ENCODE results near the gene LDLRAD2. TPM values are rescaled to one million over a fixed set of nuclear protein-coding genes. Genes with fewer than 3 reads are reported as not detected.

LDLRAD2 gene
- total and polyA plus RNA-seq, 7 experiments from 2014 or later: 0.66 to 0.86 TPM; not detected in 5

DNA sequence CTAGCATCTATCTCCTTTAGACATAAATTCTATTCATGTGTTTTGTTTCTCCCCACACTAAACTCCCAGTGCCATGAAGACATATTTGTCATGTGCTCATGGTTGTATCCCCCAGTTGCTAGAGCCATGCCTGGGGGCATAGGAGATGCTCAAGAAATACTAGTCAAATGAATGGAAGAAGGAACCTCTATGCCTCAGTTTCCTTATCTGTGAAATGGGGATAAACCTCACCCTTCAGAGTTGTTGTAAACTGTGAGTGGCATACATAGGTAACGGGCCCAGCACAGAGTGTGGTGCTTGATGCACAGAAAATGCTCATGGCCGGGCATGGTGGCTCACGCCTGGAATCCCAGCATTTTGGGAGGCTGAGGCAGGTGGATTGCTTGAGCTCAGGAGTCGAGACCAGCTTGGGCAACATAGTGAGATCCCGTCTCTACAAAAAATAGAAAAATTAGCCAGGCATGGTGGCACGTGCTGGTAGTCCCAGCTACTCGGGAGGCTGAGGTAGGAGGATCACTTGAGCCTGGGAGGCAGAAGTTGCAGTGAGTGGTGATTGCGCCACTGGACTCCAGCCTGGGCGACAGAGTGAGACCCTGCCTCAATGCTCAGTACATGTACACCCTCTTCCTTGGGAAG is 8.7 kb downstream of the LDLRAD2 start:
- ChIA-PET CTCF (no interaction called here), POLR2A (no interaction called here)
- Histone ChIP-seq H3K27me3 (ENCODE audit: control insufficient read depth in 2 of 2, insufficient read depth in 2 of 2, low read length in 2 of 2) (no peaks in the 10 kb centered on the region), H3K27ac (ENCODE audit: low read depth, low read length) (no peak overlapping the region), H3K36me3 (ENCODE audit: control insufficient read depth in 2 of 3, insufficient read depth in 3 of 3, low read length in 3 of 3) (no peaks in the 10 kb centered on the region), H3K9me3 (ENCODE audit: control insufficient read depth in 2 of 3, low read length in 3 of 3) (no peaks in the 10 kb centered on the region), H3K4me3 (ENCODE audit: low read length) (no peak overlapping the region), H3K4me1 (ENCODE audit: control insufficient read depth in 2 of 2, insufficient read depth in 2 of 2, low read length in 2 of 2) (no peaks in the 10 kb centered on the region)
- DNase-seq (no peak), ATAC-seq (no peak)
- peaks cover 0 to 4% (median 0%) of the 10 kb centered on the region in 5 donors for H3K27me3 Mint-ChIP-seq
- intact Hi-C loops (cut with micrococcal nuclease): no loop called here
- H3K4me1 Mint-ChIP-seq: peaks cover 4 to 8% (median 6%) of the 10 kb centered on the region in 7 donors
- no peak overlapping the region for H3K27ac Mint-ChIP-seq
- H3K4me3 Mint-ChIP-seq: no peak overlapping the region
- no peaks in the 10 kb centered on the region for H3K36me3 Mint-ChIP-seq
- peaks cover 0 to 2% (median 0%) of the 10 kb centered on the region in 11 donors for H3K9me3 Mint-ChIP-seq

DNA sequence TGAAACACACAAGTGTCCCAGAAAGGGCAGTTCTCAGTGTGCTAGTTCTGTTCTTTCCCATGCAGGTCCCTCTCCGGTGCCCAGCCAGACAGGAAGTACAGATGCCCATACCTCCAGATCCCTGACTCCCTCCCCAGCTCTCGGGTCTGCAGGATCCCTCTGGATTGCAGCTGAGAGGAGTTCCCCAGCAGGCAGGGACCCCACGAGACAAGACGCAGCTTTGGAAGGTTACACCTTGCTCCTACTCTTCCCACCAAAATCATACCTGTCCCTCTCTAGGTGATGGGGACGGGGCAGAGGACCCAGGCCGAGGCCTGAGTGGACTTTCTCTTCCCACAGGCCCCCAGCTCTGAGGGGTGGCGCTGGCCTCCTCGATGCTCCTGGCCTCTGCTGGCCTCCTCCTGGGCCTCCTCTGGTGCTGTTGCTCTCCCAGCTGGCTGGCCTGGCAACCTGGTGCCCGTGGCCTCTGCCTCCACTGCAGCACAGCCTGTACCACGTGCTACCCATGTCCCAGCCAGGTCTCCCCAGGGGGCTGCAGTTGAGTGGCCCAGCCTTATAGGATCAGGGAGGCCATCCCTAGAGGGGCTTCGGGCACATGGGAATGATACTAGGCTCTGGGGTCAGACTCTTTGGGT is 9.4 kb downstream of the LDLRAD2 start:
- ATAC-seq (no peak), DNase-seq (no peak)
- Mint-ChIP-seq H3K27me3 (peaks cover 0 to 4% (median 0%) of the 10 kb centered on the region in 5 donors), H3K9me3 (peaks cover 0 to 2% (median 0%) of the 10 kb centered on the region in 11 donors), H3K27ac (peak overlapping the region in 1 of 9 donors; percentile 46), H3K4me3 (no peak overlapping the region), H3K4me1 (peaks cover 4 to 8% (median 6%) of the 10 kb centered on the region in 7 donors), H3K36me3 (no peaks in the 10 kb centered on the region)
- Histone ChIP-seq H3K4me1 (ENCODE audit: control insufficient read depth in 2 of 2, insufficient read depth in 2 of 2, low read length in 2 of 2) (no peaks in the 10 kb centered on the region), H3K4me3 (ENCODE audit: low read length) (no peak overlapping the region), H3K36me3 (ENCODE audit: control insufficient read depth in 2 of 3, insufficient read depth in 3 of 3, low read length in 3 of 3) (no peaks in the 10 kb centered on the region), H3K27me3 (ENCODE audit: control insufficient read depth in 2 of 2, insufficient read depth in 2 of 2, low read length in 2 of 2) (no peaks in the 10 kb centered on the region), H3K9me3 (ENCODE audit: control insufficient read depth in 2 of 3, low read length in 3 of 3) (no peaks in the 10 kb centered on the region), H3K27ac (ENCODE audit: low read depth, low read length) (no peak overlapping the region)
- intact Hi-C loops (cut with micrococcal nuclease): no loop called here
- ChIA-PET CTCF (no interaction called here), POLR2A (interaction anchor here (0.6 kb wide), 1 partner anchor 21 kb away, joined by 3 read pairs; no protein-coding TSS in a partner anchor)

DNA sequence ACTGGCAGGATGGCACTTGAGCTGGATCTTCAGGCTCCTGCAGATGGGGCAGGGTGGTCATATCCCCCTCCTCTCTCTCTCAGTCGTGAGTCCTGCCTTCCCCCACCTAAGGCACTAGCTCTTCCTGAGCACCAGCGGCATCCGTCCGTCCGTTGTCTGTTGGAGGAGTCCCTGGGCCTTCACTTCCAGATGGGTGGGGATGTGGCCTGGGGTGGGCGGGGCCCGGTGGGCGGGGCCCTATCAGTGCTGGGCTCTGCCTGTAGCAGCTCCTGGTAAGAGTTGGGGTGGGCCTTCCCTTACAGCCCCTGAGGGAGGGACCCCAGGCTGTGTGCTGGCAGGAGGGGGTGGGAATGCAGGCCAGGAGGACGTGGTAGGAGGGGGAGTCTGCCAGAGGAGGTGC is 10.3 kb downstream of the LDLRAD2 start:
- Histone ChIP-seq H3K36me3 (ENCODE audit: control insufficient read depth in 2 of 3, insufficient read depth in 3 of 3, low read length in 3 of 3) (no peaks in the 10 kb centered on the region), H3K4me3 (ENCODE audit: low read length) (no peak overlapping the region), H3K27ac (ENCODE audit: low read depth, low read length) (no peak overlapping the region), H3K27me3 (ENCODE audit: control insufficient read depth in 2 of 2, insufficient read depth in 2 of 2, low read length in 2 of 2) (no peaks in the 10 kb centered on the region), H3K9me3 (ENCODE audit: control insufficient read depth in 2 of 3, low read length in 3 of 3) (no peaks in the 10 kb centered on the region), H3K4me1 (ENCODE audit: control insufficient read depth in 2 of 2, insufficient read depth in 2 of 2, low read length in 2 of 2) (no peaks in the 10 kb centered on the region)
- H3K9me3 Mint-ChIP-seq: peaks cover 0 to 2% (median 0%) of the 10 kb centered on the region in 11 donors
- DNase-seq (no peak), ATAC-seq (no peak)
- no peak overlapping the region for H3K4me3 Mint-ChIP-seq
- ChIA-PET CTCF (no interaction called here), POLR2A (interaction anchor here (0.6 kb wide), 1 partner anchor 20 kb away, joined by 3 read pairs; no protein-coding TSS in a partner anchor)
- intact Hi-C loops (cut with micrococcal nuclease): no loop called here
- H3K36me3 Mint-ChIP-seq: no peaks in the 10 kb centered on the region
- H3K4me1 Mint-ChIP-seq: peaks cover 4 to 8% (median 5%) of the 10 kb centered on the region in 7 donors
- no peak overlapping the region for H3K27ac Mint-ChIP-seq
- peaks cover 0 to 4% (median 0%) of the 10 kb centered on the region in 5 donors for H3K27me3 Mint-ChIP-seq

DNA sequence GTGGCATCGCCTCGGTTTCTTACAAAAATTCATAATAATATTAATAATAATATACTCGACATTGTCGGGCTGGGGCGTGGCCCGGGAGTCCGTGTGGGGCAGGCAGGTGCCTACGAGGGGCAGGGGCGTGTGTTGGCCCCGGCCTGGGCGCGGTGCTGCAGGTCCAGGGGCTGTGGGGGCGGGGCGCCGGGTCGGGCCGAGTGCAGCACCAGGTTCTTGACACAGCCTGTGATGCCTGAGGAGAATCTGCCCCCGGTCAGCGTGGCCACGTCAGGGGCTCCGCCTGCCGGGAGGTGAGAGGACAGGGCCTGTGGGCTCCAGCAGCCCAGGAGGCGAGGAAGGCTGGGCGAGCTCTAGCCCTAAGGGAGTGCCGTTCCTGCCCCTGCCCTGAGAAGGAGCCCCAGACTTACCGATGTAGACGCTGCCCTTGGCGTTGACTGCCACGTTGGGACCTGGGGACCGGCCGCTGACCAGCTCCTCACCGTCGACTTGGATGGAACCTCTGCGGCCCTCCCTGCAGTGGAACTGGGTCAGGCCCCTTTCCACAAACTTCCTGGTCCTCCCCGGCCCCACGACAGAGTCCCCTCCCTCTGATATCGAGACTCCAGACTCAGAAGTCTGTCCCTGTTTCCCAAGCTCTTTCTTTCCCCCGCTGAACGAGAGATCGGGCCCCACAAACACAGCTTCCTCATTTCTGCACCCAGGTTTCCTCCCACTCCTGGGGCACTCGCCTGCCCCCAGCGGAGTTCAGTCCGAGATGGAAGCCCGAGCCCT is 11.3 kb downstream of the LDLRAD2 start:
- DNase-seq (no peak), ATAC-seq (no peak)
- ChIA-PET CTCF (no interaction called here), POLR2A (no interaction called here)
- Mint-ChIP-seq H3K4me3 (no peak overlapping the region), H3K27me3 (peaks cover 0 to 4% (median 0%) of the 10 kb centered on the region in 5 donors), H3K4me1 (peaks cover 3 to 7% (median 3%) of the 10 kb centered on the region in 7 donors), H3K27ac (peak overlapping the region in 1 of 9 donors; percentile 72), H3K36me3 (no peaks in the 10 kb centered on the region), H3K9me3 (peaks cover 0 to 2% (median 0%) of the 10 kb centered on the region in 11 donors)
- Histone ChIP-seq H3K4me3 (ENCODE audit: low read length) (no peak overlapping the region), H3K9me3 (ENCODE audit: control insufficient read depth in 2 of 3, low read length in 3 of 3) (no peaks in the 10 kb centered on the region), H3K4me1 (ENCODE audit: control insufficient read depth in 2 of 2, insufficient read depth in 2 of 2, low read length in 2 of 2) (no peaks in the 10 kb centered on the region), H3K27me3 (ENCODE audit: control insufficient read depth in 2 of 2, insufficient read depth in 2 of 2, low read length in 2 of 2) (no peaks in the 10 kb centered on the region), H3K27ac (ENCODE audit: low read depth, low read length) (no peak overlapping the region), H3K36me3 (ENCODE audit: control insufficient read depth in 2 of 3, insufficient read depth in 3 of 3, low read length in 3 of 3) (no peaks in the 10 kb centered on the region)
- intact Hi-C loops (cut with micrococcal nuclease): no loop called here

DNA sequence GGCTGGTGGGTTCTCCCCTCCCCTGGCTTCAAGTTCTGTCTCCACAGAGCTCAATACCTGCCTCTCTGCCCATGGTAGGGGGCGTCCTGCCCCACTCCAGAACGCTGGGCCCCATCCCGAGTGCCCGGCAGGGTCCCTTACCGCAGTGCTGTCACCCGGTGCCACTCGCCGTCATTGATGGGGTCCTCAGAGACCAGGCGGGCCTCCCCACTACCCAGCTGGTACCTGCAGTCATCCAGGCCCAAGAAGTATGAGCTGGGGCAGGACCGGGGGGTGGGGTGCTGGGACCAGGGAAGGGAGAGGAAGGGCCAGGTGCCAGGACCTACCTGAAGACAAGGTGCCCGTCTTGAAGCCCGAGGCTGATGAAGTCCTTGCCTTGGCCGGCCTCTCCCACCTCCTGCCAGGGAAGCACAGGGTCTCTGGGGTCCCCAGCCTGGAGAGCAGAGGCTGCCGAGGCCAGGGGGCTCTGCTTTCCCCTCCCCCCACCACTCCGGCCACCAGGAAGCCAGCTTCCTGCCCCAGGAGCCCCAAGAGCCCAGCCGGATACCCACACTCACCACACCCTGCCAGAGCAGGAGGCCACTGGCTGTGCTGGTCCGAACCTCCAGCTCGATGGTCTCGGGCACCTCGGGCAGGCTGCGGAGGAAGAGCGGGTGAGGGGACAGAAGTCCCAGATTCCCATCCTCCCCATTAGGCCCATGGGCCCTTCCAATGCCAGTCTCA is 12.1 kb downstream of the LDLRAD2 start:
- intact Hi-C loops (cut with micrococcal nuclease): no loop called here
- DNase-seq: no peak
- H3K4me3 ChIP-seq (ENCODE audit: low read length): no peak overlapping the region
- H3K36me3 Mint-ChIP-seq: no peaks in the 10 kb centered on the region
- peaks cover 0 to 2% (median 0%) of the 10 kb centered on the region in 11 donors for H3K9me3 Mint-ChIP-seq
- no peak for ATAC-seq
- H3K36me3 ChIP-seq (ENCODE audit: control insufficient read depth in 2 of 3, insufficient read depth in 3 of 3, low read length in 3 of 3): no peaks in the 10 kb centered on the region
- no peaks in the 10 kb centered on the region for H3K9me3 ChIP-seq (ENCODE audit: control insufficient read depth in 2 of 3, low read length in 3 of 3)
- no peak overlapping the region for H3K4me3 Mint-ChIP-seq
- ChIA-PET POLR2A (no interaction called here), CTCF (no interaction called here)
- H3K27me3 Mint-ChIP-seq: peaks cover 0 to 4% (median 0%) of the 10 kb centered on the region in 5 donors
- no peaks in the 10 kb centered on the region for H3K4me1 Mint-ChIP-seq
- H3K27ac ChIP-seq (ENCODE audit: low read depth, low read length): no peak overlapping the region
- H3K4me1 ChIP-seq (ENCODE audit: control insufficient read depth in 2 of 2, insufficient read depth in 2 of 2, low read length in 2 of 2): no peaks in the 10 kb centered on the region
- no peaks in the 10 kb centered on the region for H3K27me3 ChIP-seq (ENCODE audit: control insufficient read depth in 2 of 2, insufficient read depth in 2 of 2, low read length in 2 of 2)
- H3K27ac Mint-ChIP-seq: peak overlapping the region in 1 of 9 donors; percentile 72

DNA sequence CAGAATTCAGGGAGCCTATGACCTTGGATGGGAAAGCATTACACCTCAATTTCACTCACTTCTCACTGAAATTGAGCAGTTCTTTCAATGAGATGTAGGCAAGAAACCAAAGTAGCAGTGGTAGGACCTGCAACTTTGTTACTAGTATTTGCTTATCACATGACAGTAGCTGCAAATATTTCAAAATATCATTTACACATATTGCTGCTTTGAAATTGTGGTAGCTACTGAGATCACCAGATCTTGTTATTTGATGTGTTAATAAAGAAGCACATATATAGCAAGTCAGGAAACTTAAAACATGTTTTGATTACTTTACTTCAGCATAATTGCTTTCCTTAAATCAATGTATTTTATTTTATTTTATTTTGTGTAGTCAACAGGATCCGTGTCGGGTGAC is 12.9 kb downstream of the LDLRAD2 start:
- POLR2A ChIA-PET: interaction anchor here (1.3 kb wide), 1 partner anchor 42 kb away, joined by 4 read pairs; the partner anchor contains the start of gene USP48

More for the DNA sequence above, 12.9 kb downstream of the LDLRAD2 start:
- no peak for DNase-seq
- ATAC-seq: no peak
- H3K4me3 ChIP-seq (ENCODE audit: low read length): no peak overlapping the region
- intact Hi-C loops (cut with micrococcal nuclease): no loop called here
- H3K9me3 ChIP-seq (ENCODE audit: control insufficient read depth in 2 of 3, low read length in 3 of 3): no peaks in the 10 kb centered on the region
- Mint-ChIP-seq H3K9me3 (peaks cover 0 to 2% (median 0%) of the 10 kb centered on the region in 11 donors), H3K4me1 (no peaks in the 10 kb centered on the region), H3K4me3 (no peak overlapping the region), H3K27ac (no peak overlapping the region), H3K36me3 (no peaks in the 10 kb centered on the region), H3K27me3 (peaks cover 0 to 4% (median 0%) of the 10 kb centered on the region in 5 donors)
- no peaks in the 10 kb centered on the region for H3K27me3 ChIP-seq (ENCODE audit: control insufficient read depth in 2 of 2, insufficient read depth in 2 of 2, low read length in 2 of 2)
- H3K36me3 ChIP-seq (ENCODE audit: control insufficient read depth in 2 of 3, insufficient read depth in 3 of 3, low read length in 3 of 3): no peaks in the 10 kb centered on the region
- no peak overlapping the region for H3K27ac ChIP-seq (ENCODE audit: low read depth, low read length)
- CTCF ChIA-PET: no interaction called here
- no peaks in the 10 kb centered on the region for H3K4me1 ChIP-seq (ENCODE audit: control insufficient read depth in 2 of 2, insufficient read depth in 2 of 2, low read length in 2 of 2)
